DOHH2 (cell line): ENCODE measurements around the gene FEM1B.

ENCODE experiments used
- CTCF ChIP-seq: fragments of 200-600 bp; sonication (generic); IDR thresholded peaks from one replicate; pipeline ENCODE4 v1.5.1; 2014; ENCODE audit warnings: antibody characterized with exemption, mild to moderate bottlenecking, low read depth, low read length; ENCODE audit not compliant: poor library complexity, severe bottlenecking
- EZH2phosphoT487 ChIP-seq: fragments of 200-600 bp; sonication (generic); IDR thresholded peaks from 2 replicates; pipeline ENCODE4 v1.6.1; 2017; ENCODE audit warnings: borderline replicate concordance, mild to moderate bottlenecking, antibody characterized with exemption, low read length, moderate library complexity, mixed read lengths

GRCh38 chr15:68328964-68329363, 51.4 kb downstream of the FEM1B start:
- TF ChIP-seq CTCF (no peak), EZH2phosphoT487 (no peak)
